OCI-LY3 (cell line): ENCODE data around the gene RHBDL1.

Source experiments
- H2AFZ ChIP-seq: fragments of 200-600, 300-600 bp; shearing (Covaris generic); 2 replicates; pipeline ENCODE4 v1.6.0; 2014; ENCODE audit warnings: antibody characterized with exemption, low read depth, low read length
- H3K27ac ChIP-seq: fragments of 200-600, 300-600 bp; sonication (generic); 2 replicates; pipeline ENCODE4 v1.5.1; 2014; ENCODE audit warnings: mild to moderate bottlenecking, low read length, moderate library complexity, mixed read lengths
- H3K27me3 ChIP-seq: fragments of 200-600, 300-600 bp; sonication (generic); 2 replicates; pipeline ENCODE4 v1.6.1; 2014; ENCODE audit warnings: low read depth, low read length, mixed read lengths
- H3K36me3 ChIP-seq: fragments of 200-600, 300-600 bp; sonication (generic); replicated peaks from 2 replicates; pipeline ENCODE3; 2014; ENCODE audit warnings: low read depth, low read length, mixed read lengths
- H3K4me1 ChIP-seq: fragments of 300-600, 200-600 bp; sonication (generic); 2 replicates; pipeline ENCODE4 v1.6.1; 2014; ENCODE audit warnings: low read length, mixed read lengths
- H3K4me2 ChIP-seq: fragments of 200-600, 300-600 bp; sonication (generic); 2 replicates; pipeline ENCODE4 v1.6.1; 2014; ENCODE audit warnings: low read length, mixed read lengths
- H3K4me3 ChIP-seq: fragments of 300-600, 200-600 bp; sonication (generic); 2 replicates; pipeline ENCODE4 v1.5.1; 2014; ENCODE audit warnings: antibody characterized with exemption, mild to moderate bottlenecking, low read length, moderate library complexity
- H3K79me2 ChIP-seq: fragments of 300-600, 200-600 bp; shearing (Covaris generic); 2 replicates; pipeline ENCODE4 v1.6.1; 2014; ENCODE audit warnings: mild to moderate bottlenecking, low read length, mixed read lengths
- H3K9ac ChIP-seq: fragments of 300-600, 200-600 bp; shearing (Covaris generic); 2 replicates; pipeline ENCODE4 v1.6.0; 2014; ENCODE audit warnings: mild to moderate bottlenecking, low read length, moderate library complexity
- H3K9me3 ChIP-seq: fragments of 200-600, 300-600 bp; shearing (Covaris generic); 2 replicates; pipeline ENCODE4 v1.6.1; 2014; ENCODE audit warnings: low read length, mixed read lengths; ENCODE audit not compliant: insufficient read depth
- H4K20me1 ChIP-seq: fragments of 200-600, 300-600 bp; sonication (generic); 2 replicates; pipeline ENCODE4 v1.6.1; 2016; ENCODE audit warnings: low read length, mixed read lengths; ENCODE audit not compliant: insufficient read depth
- EZH2phosphoT487 ChIP-seq: fragments of 200-600 bp; shearing (Covaris generic); IDR thresholded peaks from 2 replicates; pipeline ENCODE4 v1.6.1; 2018; ENCODE audit warnings: antibody characterized with exemption, mixed run types, low read depth
- TF ChIP-seq, protein P1 (sequence below): fragments of 200-600, 300-600 bp; sonication (generic); IDR thresholded peaks from 2 replicates; pipeline ENCODE4 v1.5.1; 2014; ENCODE audit warnings: antibody characterized with exemption, low read length, low read depth

The RHBDL1 gene

DNA sequence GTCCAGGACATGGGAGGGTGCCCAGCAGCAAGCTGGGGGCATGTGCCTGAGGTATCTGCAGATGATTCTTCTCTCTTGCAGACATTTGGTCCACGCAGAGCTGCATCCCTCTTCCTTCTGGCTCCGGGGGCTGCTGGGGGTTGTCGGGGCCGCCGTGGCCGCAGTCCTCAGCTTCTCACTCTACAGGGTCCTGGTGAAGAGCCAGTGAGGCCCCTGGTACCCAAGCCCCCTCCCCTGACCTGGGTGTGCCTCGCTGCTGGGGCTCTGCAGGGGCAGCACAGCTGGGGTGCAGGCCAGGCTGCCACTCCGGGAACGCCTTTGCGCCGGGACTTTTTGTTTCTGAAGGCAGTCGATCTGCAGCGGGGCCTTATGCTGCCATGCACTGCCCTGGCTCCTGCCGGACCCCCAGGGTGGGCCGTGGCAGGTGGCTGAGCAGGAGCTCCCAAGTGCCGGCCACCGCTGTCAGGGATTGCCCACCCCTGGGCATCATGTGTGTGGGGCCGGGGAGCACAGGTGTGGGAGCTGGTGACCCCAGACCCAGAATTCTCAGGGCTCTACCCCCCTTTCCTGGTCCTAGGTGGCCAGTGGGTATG is 2.0 kb upstream of the RHBDL1 start:
- Histone ChIP-seq H3K27me3 (no peaks in the 10 kb centered on the region), H3K9me3 (no peaks in the 10 kb centered on the region), H4K20me1 (no peaks in the 10 kb centered on the region), H2AFZ (no peak overlapping the region), H3K4me1 (peaks cover 7% of the 10 kb centered on the region), H3K4me2 (no peak overlapping the region), H3K27ac (no peak overlapping the region), H3K4me3 (no peak overlapping the region), H3K79me2 (peaks cover 15% of the 10 kb centered on the region), H3K9ac (no peak overlapping the region), H3K36me3 (peaks cover 26% of the 10 kb centered on the region)
- TF ChIP-seq, protein P1, sequence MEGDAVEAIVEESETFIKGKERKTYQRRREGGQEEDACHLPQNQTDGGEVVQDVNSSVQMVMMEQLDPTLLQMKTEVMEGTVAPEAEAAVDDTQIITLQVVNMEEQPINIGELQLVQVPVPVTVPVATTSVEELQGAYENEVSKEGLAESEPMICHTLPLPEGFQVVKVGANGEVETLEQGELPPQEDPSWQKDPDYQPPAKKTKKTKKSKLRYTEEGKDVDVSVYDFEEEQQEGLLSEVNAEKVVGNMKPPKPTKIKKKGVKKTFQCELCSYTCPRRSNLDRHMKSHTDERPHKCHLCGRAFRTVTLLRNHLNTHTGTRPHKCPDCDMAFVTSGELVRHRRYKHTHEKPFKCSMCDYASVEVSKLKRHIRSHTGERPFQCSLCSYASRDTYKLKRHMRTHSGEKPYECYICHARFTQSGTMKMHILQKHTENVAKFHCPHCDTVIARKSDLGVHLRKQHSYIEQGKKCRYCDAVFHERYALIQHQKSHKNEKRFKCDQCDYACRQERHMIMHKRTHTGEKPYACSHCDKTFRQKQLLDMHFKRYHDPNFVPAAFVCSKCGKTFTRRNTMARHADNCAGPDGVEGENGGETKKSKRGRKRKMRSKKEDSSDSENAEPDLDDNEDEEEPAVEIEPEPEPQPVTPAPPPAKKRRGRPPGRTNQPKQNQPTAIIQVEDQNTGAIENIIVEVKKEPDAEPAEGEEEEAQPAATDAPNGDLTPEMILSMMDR, result no peak
- no peak for TF ChIP-seq EZH2phosphoT487

DNA sequence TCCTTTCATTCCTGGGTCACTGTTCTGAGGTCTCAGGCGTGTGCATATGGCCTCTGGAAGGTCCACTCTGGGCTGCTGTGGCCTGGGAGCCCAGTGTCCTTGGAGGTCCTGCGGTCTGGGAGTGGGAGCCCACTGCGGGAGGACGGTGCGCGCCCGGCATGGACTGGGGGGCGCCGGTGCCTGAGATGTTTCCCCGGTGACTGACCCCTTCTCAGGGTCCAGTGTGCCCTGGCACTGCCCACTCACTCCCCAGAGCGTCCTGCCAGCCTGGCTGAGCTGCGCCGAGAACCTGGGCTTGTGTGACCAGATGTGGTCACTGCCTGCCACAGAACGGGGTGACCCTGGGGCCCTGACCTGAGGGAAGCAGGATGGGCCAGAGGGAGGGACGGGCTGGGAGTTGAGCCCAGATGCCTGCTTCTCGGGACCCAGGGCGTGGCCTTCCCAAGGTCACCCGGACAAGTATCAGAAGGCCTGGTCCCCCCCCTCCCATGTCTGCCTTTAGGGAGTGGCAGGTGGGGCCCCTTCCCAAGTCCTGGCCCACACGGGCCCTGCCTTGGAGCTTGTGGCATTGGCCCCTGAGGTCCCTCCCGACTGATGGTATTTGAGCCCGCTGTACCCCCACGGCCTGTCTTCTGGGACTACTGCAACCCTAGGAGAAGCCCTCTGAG is 1.1 kb upstream of the RHBDL1 start:
- Histone ChIP-seq H3K9ac (no peak overlapping the region), H3K4me2 (no peak overlapping the region), H4K20me1 (no peaks in the 10 kb centered on the region), H3K4me1 (peaks cover 2% of the 10 kb centered on the region), H3K36me3 (peaks cover 26% of the 10 kb centered on the region), H3K9me3 (no peaks in the 10 kb centered on the region), H3K4me3 (no peak overlapping the region), H2AFZ (no peak overlapping the region), H3K79me2 (peaks cover 7% of the 10 kb centered on the region), H3K27ac (no peak overlapping the region), H3K27me3 (no peaks in the 10 kb centered on the region)
- TF ChIP-seq, protein P1, result no peak
- no peak for TF ChIP-seq EZH2phosphoT487

DNA sequence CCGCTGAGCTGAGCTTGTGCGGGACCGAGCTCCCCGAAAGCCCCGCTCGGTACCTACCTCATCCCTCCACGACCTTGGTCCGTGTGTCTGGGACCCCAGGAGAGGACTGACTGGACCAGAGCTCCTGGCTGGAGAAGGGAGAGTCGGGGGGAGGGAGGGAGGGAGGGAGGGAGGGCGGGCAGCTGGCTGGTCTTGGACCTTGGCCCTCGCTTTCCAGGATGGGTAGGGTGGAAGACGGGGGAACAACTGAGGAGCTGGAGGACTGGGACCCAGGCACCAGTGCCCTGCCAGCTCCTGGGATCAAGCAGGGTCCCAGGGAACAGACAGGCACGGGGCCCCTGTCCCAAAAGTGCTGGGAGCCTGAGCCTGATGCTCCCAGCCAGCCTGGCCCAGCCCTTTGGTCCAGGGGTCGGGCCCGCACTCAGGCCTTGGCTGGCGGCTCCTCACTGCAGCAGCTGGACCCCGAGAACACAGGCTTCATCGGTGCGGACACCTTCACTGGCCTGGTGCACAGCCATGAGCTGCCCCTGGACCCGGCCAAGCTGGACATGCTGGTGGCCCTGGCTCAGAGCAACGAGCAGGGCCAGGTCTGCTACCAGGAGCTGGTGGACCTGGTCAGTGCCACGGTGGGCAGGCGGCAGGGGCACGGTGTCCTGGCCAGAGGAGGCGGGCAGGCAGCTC is 553 bp downstream of the RHBDL1 start:
- Histone ChIP-seq H3K27ac (no peak overlapping the region), H4K20me1 (no peaks in the 10 kb centered on the region), H3K4me2 (no peak overlapping the region)

DNA sequence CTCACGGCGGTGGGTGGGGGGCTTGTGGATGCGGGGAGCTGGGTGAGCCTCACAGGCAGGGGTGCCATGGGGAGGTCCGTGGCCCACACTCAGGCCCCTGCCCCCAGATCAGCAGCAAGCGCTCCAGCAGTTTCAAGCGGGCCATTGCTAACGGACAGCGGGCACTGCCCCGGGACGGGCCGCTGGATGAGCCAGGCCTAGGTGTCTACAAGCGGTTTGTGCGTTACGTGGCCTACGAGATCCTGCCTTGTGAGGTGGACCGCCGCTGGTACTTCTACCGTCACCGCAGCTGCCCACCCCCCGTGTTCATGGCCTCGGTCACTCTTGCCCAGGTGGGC is 1.1 kb downstream of the RHBDL1 start:
- peaks cover 12% of the 10 kb centered on the region for H3K79me2 ChIP-seq
- TF ChIP-seq EZH2phosphoT487, result no peak
- TF ChIP-seq, protein P1, result no peak
- no peaks in the 10 kb centered on the region for H3K27me3 ChIP-seq
- H3K36me3 ChIP-seq, result peaks cover 16% of the 10 kb centered on the region
- no peak overlapping the region for H2AFZ ChIP-seq
- H3K9me3 ChIP-seq, result no peaks in the 10 kb centered on the region
- H3K27ac ChIP-seq, result no peak overlapping the region
- H3K4me2 ChIP-seq, result no peak overlapping the region
- no peak overlapping the region for H3K4me3 ChIP-seq
- peaks cover 7% of the 10 kb centered on the region for H3K4me1 ChIP-seq
- H3K9ac ChIP-seq, result no peak overlapping the region
- H4K20me1 ChIP-seq, result 0 out of 2 replicates have a peak, but pooled peaks cover 4% of the 10 kb centered on the region

More for the DNA sequence above, 553 bp downstream of the RHBDL1 start:
- H3K79me2 ChIP-seq, result peaks cover 7% of the 10 kb centered on the region
- H3K4me1 ChIP-seq, result peaks cover 2% of the 10 kb centered on the region
- no peak overlapping the region for H3K9ac ChIP-seq
- H3K4me3 ChIP-seq, result no peak overlapping the region; the same call in 1 of the 2 replicates
- no peaks in the 10 kb centered on the region for H3K9me3 ChIP-seq
- peaks cover 11% of the 10 kb centered on the region for H3K36me3 ChIP-seq
- no peak overlapping the region for H2AFZ ChIP-seq
- H3K27me3 ChIP-seq, result no peaks in the 10 kb centered on the region
- TF ChIP-seq, protein P1, result no peak
- TF ChIP-seq EZH2phosphoT487, result no peak
